ENCODE results near the gene SERINC5.

Gene SERINC5

DNA sequence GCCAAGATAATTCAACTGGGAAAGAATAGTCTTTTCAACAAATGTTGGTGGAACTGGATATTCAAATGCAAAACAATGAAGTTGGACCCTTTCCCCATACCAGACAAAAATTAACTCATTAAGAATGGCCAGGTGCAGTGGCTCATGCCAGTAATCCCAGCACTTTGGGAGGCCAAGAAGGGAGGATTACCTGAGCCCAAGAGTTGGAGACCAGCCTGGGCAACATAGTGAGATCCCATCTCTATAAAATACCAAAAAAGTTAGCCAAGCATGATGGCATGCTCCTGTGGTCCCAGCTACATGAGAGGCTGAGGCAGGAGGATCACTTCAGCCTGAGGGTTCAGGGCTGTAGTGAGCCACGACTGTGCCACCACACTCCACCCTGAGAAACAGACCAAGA, 24.2 kb downstream of the SERINC5 start:
- no peak overlapping the region for H3K27ac ChIP-seq
- no peaks in the 10 kb centered on the region for H3K4me1 ChIP-seq (ENCODE audit: control insufficient read depth in 1 of 2, insufficient read depth in 1 of 2, low read depth in 1 of 2, low read length in 1 of 2)
- no peaks in the 10 kb centered on the region for H3K36me3 ChIP-seq
- no peak overlapping the region for H3K4me3 ChIP-seq (ENCODE audit: low read depth in 1 of 2, low read length in 1 of 2)
- H3K9me3 ChIP-seq = no peaks in the 10 kb centered on the region
- TF ChIP-seq, protein P1, sequence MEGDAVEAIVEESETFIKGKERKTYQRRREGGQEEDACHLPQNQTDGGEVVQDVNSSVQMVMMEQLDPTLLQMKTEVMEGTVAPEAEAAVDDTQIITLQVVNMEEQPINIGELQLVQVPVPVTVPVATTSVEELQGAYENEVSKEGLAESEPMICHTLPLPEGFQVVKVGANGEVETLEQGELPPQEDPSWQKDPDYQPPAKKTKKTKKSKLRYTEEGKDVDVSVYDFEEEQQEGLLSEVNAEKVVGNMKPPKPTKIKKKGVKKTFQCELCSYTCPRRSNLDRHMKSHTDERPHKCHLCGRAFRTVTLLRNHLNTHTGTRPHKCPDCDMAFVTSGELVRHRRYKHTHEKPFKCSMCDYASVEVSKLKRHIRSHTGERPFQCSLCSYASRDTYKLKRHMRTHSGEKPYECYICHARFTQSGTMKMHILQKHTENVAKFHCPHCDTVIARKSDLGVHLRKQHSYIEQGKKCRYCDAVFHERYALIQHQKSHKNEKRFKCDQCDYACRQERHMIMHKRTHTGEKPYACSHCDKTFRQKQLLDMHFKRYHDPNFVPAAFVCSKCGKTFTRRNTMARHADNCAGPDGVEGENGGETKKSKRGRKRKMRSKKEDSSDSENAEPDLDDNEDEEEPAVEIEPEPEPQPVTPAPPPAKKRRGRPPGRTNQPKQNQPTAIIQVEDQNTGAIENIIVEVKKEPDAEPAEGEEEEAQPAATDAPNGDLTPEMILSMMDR (IDR thresholded peaks at IDR 0.05) = no peak
- H3K27me3 ChIP-seq = no peaks in the 10 kb centered on the region

DNA sequence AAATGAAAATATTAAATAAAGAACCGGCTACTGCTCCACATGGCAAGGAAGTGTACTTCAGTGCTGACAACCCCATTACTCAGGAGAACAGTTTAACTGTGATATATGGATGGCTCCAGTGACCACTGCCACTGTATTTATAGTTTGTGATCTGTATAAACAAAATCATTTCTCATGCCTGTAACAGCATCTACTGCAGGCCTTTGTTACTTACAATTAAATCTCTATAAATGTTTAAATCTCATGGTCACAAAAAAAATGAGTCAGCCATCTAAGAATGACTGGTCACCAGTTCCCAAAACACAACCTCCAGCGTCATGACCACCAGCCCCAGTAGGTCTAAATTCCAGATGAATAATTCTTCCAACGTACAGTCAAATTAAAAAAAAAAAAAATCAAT, 24.6 kb downstream of the SERINC5 start:
- Histone ChIP-seq H3K4me3 (ENCODE audit: low read depth in 1 of 2, low read length in 1 of 2) (no peak overlapping the region), H3K27me3 (no peaks in the 10 kb centered on the region), H3K27ac (no peak overlapping the region), H3K9me3 (no peaks in the 10 kb centered on the region), H3K36me3 (no peaks in the 10 kb centered on the region), H3K4me1 (ENCODE audit: control insufficient read depth in 1 of 2, insufficient read depth in 1 of 2, low read depth in 1 of 2, low read length in 1 of 2) (no peaks in the 10 kb centered on the region)
- TF ChIP-seq, protein P1 (IDR thresholded peaks at IDR 0.05) = no peak

DNA sequence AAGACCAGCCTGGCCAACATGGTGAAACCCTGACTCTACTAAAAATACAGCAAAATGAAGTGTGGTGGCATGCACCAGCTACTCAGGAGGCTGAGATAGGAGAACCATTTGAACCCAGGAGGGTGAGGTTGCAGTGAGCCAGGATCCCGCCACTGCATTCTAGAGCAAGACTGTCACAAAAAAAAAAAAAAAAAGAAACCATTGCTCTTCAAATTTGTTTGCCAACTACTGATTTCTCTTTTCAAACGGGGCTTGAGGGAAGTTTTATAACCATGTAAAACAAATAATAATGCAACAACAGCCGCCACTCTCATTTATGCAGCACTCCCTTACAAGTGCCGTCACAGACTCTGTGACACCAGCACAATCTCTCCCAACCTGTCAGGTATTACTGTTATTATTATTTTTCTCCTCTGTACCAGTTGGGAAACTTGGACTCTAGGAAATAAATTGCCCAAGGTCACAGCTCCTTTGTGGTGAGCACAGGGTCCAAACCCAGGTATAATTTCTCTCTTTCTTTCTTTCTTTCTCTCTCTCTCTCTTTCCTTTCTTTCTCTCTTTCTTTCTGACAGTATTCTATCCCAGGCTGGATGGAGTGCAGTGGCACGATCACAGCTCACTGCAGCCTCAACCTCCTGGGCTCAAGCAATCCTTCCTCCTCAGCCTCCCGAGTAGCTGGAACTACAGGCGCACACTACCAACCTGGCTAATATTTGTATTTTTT, 25.4 kb downstream of the SERINC5 start:
- TF ChIP-seq, protein P1 (IDR thresholded peaks at IDR 0.05) = no peak
- Histone ChIP-seq H3K9me3 (no peaks in the 10 kb centered on the region), H3K27ac (no peak overlapping the region), H3K4me3 (ENCODE audit: low read depth in 1 of 2, low read length in 1 of 2) (no peak overlapping the region), H3K4me1 (ENCODE audit: control insufficient read depth in 1 of 2, insufficient read depth in 1 of 2, low read depth in 1 of 2, low read length in 1 of 2) (no peaks in the 10 kb centered on the region), H3K27me3 (no peaks in the 10 kb centered on the region), H3K36me3 (no peaks in the 10 kb centered on the region)

DNA sequence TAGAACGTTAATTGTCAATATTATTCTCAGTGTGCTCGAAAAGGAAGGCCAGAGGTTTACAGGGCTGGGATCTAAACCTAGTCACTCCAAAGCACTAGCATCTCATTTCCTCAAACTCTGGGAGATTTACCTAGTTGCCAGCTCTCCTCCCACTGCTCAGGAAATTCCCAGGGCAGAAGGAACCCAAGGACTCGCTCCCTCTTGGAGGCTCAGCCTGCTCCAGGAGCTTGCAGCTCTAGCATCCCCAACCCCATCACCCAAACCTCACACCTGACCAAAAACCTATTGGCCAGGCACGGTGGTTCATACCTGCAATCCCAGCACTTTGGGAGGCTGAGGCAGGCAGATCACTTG, 26.0 kb downstream of the SERINC5 start:
- Histone ChIP-seq H3K4me1 (ENCODE audit: control insufficient read depth in 1 of 2, insufficient read depth in 1 of 2, low read depth in 1 of 2, low read length in 1 of 2) (no peaks in the 10 kb centered on the region), H3K36me3 (no peaks in the 10 kb centered on the region), H3K4me3 (ENCODE audit: low read depth in 1 of 2, low read length in 1 of 2) (no peak overlapping the region), H3K27me3 (no peaks in the 10 kb centered on the region), H3K27ac (no peak overlapping the region), H3K9me3 (no peaks in the 10 kb centered on the region)
- TF ChIP-seq, protein P1 (IDR thresholded peaks at IDR 0.05) = no peak

DNA sequence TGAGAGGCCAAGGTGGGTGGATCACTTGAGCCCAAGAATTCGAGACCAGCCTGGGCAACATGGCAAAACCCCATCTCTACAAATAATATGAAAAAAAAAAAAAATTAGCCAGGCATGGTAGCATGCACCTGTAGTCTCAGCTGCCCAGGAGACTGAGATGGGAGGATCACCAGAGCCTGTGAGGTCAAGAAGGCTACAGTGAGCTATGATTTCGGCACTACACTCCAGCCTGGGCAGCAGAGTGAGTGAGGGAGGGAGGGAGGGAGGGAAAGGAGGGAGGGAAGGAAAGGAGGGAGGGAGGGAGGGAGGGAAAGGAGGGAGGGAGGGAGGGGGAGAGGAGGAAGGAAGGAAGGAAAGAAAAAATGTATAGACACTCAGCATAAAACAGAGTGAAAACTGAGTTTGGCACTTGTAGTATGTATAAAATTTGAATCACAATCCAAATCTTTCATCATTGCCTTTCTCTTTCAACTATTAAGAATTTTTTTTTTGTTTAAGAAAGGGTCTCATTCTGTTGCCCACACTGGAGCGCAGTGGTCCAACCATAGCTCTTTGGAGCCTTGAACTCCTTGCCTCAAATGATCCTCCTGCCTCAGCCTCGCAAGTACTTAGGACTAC, 27.8 kb downstream of the SERINC5 start:
- Histone ChIP-seq H3K27me3 (no peaks in the 10 kb centered on the region), H3K9me3 (no peaks in the 10 kb centered on the region), H3K4me1 (ENCODE audit: control insufficient read depth in 1 of 2, insufficient read depth in 1 of 2, low read depth in 1 of 2, low read length in 1 of 2) (no peaks in the 10 kb centered on the region), H3K4me3 (ENCODE audit: low read depth in 1 of 2, low read length in 1 of 2) (no peak overlapping the region), H3K36me3 (no peaks in the 10 kb centered on the region), H3K27ac (no peak overlapping the region)
- TF ChIP-seq, protein P1 (IDR thresholded peaks at IDR 0.05) = no peak
